CD4-positive, alpha-beta T cell treated with Interleukin-4 for 4 hours (primary cell): ENCODE measurements around the gene CASP3.
"Not testable (repeated sequence)": the region's sequence is repeated elsewhere in the genome, so short reads cannot be mapped to it uniquely, and the experiment has no call there.

ENCODE experiments used
- DNase-seq: peaks from one replicate; pipeline ENCODE4 v3.0.0-alpha.2; 2020

Gene CASP3

DNA sequence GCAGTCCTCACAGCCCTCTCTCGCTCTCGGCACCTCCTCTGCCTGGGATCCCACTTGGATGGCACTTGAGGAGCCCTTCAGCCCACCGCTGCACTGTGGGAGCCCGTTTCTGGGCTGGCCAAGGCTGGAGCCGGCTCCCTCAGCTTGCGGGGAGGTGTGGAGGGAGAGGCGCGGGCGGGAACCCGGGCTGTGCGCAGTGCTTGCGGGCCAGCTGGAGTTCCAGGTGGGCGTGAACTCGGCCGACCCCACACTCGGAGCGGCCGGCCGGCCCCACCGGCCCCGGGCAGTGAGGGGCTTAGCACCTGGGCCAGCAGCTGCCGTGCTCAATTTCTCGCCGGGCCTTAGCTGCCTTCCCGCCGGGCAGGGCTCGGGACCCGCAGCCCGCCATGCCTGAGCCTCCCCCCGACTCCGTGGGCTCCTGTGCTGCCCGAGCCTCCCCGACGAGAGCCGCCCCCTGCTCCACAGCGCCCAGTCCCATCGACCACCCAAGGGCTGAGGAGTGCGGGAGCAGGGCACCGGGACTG, 57.4 kb downstream of the CASP3 start:
- not testable (repeated sequence) for DNase-seq

DNA sequence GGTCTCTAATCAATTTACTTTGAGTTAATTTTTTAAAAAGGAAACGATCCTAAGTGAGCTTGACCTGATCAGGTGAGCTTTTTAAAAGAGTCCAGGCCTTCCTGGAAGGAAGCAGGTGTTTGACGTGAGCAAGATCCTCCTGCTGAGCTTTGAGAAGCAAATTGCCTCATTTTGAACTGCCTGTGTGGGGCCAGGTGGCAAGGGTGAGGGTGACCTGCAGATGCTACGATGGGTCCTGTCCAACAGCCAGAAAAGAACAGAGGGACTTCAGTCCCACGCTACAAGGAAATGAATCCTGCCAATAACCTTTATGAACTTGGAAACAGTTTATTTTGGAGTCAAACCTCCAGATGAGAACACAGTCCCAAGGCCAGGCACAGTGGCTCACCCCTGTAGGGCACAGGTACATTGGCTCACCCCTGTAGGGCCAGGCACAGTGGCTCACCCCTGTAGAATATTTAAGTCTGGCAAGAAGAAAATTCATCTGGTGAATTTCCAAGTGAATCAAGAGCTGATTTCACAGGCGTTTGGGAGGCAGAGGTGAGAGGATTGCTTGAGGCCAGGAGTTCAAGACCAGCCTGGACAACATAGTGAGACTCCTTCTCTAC, 58.1 kb downstream of the CASP3 start:
- DNase-seq, result no peak

DNA sequence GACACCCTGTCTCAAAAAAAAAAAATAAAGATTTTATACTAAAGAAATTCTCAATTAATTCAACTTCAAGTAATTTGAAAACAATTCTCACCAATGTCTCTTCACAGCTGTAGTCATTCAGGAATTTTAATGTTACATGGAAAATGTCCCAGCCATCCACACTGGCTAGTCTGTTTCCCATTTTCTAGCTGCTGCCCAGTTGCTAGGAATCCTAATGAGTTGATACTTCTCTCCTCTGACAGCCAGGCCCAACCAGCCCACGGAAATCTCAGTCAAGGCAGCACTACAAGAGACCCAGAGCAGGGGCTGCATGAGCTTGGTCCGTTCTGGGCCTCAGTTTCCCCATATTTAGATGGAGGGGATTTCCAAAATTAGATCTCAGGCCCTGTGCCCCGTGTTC, 59.1 kb downstream of the CASP3 start:
- DNase-seq, result no peak

DNA sequence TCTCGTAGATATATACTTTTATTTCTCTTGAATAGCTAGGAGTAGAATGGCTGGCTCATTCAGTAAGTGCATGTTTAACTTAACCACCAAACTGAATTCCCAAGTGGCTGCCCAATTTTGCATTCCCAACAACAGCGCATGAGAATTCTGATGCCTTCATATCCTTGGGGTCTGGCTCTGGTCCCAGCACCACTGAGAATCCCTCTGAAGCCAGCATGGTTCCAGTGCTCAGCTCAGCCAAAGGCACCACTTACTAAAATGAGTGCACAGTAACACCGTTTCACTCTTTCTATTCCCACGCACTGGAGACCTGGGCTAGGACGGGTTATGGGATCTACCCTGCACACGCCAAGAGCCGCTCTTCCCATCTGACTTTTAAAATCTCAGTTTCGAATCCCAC, 60.4 kb downstream of the CASP3 start:
- DNase-seq, result no peak

DNA sequence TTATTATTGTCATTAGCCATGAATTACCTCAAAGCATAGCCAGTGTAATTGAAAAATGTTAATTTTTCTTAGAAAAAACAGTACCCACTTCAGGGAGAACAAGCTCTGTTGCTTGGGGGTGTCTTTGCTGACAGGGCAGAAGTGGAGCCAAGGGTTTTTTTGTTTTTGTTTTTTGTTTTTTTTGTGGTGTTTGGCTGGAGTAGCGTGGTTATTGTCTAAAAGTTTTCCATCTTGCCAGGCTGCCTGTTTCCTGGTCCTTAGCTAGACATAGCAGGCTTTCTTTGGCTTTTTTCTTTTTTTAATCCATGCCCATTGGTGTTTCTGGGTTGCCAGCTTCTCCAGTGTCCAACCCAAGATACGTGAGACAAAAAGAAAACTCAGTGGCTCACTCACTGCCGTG, 61.5 kb downstream of the CASP3 start:
- no peak for DNase-seq

DNA sequence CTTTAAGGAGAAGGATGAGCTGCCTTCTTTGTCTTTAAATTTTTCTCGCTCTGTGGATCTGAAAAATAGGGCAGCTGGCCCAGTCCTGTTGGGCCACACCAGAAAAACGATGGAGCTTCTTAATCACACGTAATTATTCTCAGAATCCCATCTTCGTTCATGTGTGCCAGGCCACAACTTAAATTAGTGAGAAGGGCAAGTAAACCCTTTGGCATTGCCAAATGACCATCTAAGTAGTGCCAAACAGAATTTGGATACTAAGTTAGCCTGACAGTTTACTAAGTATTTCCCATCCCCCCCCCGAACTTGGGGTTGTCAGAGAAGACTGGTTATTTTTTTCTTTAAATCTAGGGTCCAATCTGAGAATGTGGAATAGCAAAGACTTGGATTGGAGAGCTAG, 62.0 kb downstream of the CASP3 start:
- no peak for DNase-seq

DNA sequence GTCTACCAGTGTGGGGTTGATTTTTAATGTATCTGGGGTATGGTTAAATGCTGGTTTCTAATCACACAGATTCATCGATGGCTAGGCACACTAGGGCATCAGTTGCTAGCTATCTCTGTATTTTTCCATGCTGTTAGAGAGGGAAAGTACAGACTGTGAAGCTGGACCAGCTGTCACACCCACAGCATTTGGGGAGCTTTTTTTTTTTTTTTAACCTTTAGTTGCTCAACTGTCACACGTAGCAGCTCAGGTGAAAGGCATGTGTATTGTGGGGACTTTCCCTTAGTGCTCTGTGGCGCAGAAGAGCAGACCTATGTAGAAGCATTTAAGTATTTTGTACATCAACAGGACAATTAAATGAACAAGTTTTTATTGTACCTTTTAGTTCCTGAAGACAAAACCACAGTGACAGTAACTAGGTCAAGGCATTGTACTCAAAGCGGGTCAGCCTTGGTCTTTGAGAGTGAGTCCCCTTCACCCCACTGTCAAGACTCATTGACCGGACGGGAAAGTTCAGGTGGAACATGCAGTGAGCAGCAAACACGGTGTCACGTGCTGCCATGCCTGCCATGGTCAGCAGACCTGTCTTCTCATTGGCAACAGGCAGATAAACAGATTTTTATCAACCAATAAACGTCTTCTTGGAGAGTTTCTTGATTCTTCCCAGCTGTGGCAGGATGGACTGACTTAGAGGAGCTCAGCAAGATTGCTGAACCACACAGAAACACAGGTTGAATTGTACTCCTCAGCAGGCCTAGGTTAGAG, 65.3 kb downstream of the CASP3 start:
- no peak for DNase-seq
